Vagina (tissue), 2 donors: Measurements from ENCODE around the gene SLC36A1. TPM values are rescaled to one million over a fixed set of nuclear protein-coding genes. Genes with fewer than 3 reads are reported as not detected.

Experiments used
- DNase-seq, 2 donors: peaks; one replicate each; pipeline ENCODE4 v3.0.0-alpha.2; 2017; ENCODE audit errors: extremely low spot score in 2 of 2
- H3K27ac ChIP-seq: fragments of 200-600 bp; sonication (generic); one replicate; pipeline ENCODE4 v1.5.1; 2019
- H3K27me3 ChIP-seq: fragments of 200-600 bp; sonication (generic); one replicate; pipeline ENCODE4 v1.5.1; 2019
- H3K36me3 ChIP-seq, 2 donors: fragments of 200-600 bp; sonication (generic); one replicate each; pipeline ENCODE4 v1.5.1; 2017 to 2019
- H3K4me1 ChIP-seq: fragments of 200-600 bp; sonication (generic); one replicate; pipeline ENCODE4 v1.5.1; 2019
- H3K4me3 ChIP-seq, 2 donors: fragments of 200-600 bp; sonication (generic); 1 replicate in 1 of 2; 2 replicates in 1 of 2; pipeline ENCODE4 v1.5.1; 2016 to 2019
- H3K9me3 ChIP-seq: fragments of 200-600 bp; sonication (generic); one replicate; pipeline ENCODE4 v1.5.1; 2019
- CTCF ChIP-seq, 3 experiments: fragments of 450-650 bp in 2 of 3; fragments of 200-600 bp in 1 of 3; sonication (generic) in 1 of 3; IDR thresholded peaks; one replicate each; pipeline ENCODE4 v1.5.1; 2017 to 2019; ENCODE audit warnings: antibody characterized with exemption in 3 of 3, mild to moderate bottlenecking in 2 of 3, moderate library complexity in 2 of 3
- POLR2A ChIP-seq, 2 donors: fragments of 450-650 bp; IDR thresholded peaks; one replicate each; pipeline ENCODE4 v1.6.1; 2017; ENCODE audit warnings: antibody characterized with exemption in 2 of 2, mild to moderate bottlenecking in 2 of 2, moderate library complexity in 2 of 2
- POLR2AphosphoS5 ChIP-seq, 2 donors: sonication (generic); formaldehyde crosslinking; IDR thresholded peaks; one replicate each; pipeline ENCODE4 v1.9.0; 2017; ENCODE audit warnings: antibody characterized with exemption in 2 of 2, mild to moderate bottlenecking in 2 of 2, low read depth in 1 of 2; ENCODE audit not compliant: insufficient read depth in 1 of 2
- intact Hi-C: fragments of 100-400 bp; cut with DNase I; formaldehyde crosslinking; loops from one replicate; pipeline ENCODE4 v1.15.1; 2023
- total RNA-seq: library from RNA; depleted of rRNA; stranded (reverse); fragments of >200 nt; gene quantifications from one replicate; pipeline ENCODE4 v1.2.3, GENCODE V29; 2016

Gene SLC36A1
- total RNA-seq, 1 donor from 2014 or later = 10.8 TPM

GRCh38 chr5:151427258-151427657 is 20.1 kb upstream of the SLC36A1 start:
- Histone ChIP-seq H3K9me3 (no peaks in the 10 kb centered on the region), H3K27me3 (no peaks in the 10 kb centered on the region), H3K36me3 (no peaks in the 10 kb centered on the region), H3K27ac (no peak overlapping the region), H3K4me1 (no peaks in the 10 kb centered on the region), H3K4me3 (no peak overlapping the region)
- intact Hi-C loops = no loop called here
- TF ChIP-seq CTCF (IDR thresholded peaks at IDR 0.05) = no peak
- no peak for TF ChIP-seq POLR2AphosphoS5 (IDR thresholded peaks at IDR 0.05; ENCODE audit: insufficient read depth in 1 of 2, low read depth in 1 of 2)
- TF ChIP-seq POLR2A (IDR thresholded peaks at IDR 0.05) = no peak
- no peak for DNase-seq

- TF ChIP-seq CTCF (IDR thresholded peaks at IDR 0.05) = no peak
- no peak for TF ChIP-seq POLR2A (IDR thresholded peaks at IDR 0.05)
- TF ChIP-seq POLR2AphosphoS5 (IDR thresholded peaks at IDR 0.05; ENCODE audit: insufficient read depth in 1 of 2, low read depth in 1 of 2) = no peak
- no peak for DNase-seq
- Histone ChIP-seq H3K4me3 (no peak overlapping the region), H3K27me3 (no peaks in the 10 kb centered on the region), H3K9me3 (no peaks in the 10 kb centered on the region), H3K36me3 (no peaks in the 10 kb centered on the region), H3K4me1 (no peaks in the 10 kb centered on the region), H3K27ac (no peak overlapping the region)
- intact Hi-C loops = no loop called here
These were observed 16.7 kb upstream of the SLC36A1 start for GRCh38 chr5:151430731-151431130.

- H3K4me3 ChIP-seq = no peak overlapping the region
- no peaks in the 10 kb centered on the region for H3K4me1 ChIP-seq
- no peaks in the 10 kb centered on the region for H3K9me3 ChIP-seq
- TF ChIP-seq POLR2AphosphoS5 (IDR thresholded peaks at IDR 0.05; ENCODE audit: insufficient read depth in 1 of 2, low read depth in 1 of 2) (no peak), POLR2A (IDR thresholded peaks at IDR 0.05) (no peak), CTCF (IDR thresholded peaks at IDR 0.05) (no peak)
- DNase-seq = no peak
- intact Hi-C loops = no loop called here
- no peaks in the 10 kb centered on the region for H3K27me3 ChIP-seq
- no peak overlapping the region for H3K27ac ChIP-seq
- H3K36me3 ChIP-seq = no peaks in the 10 kb centered on the region
These were observed 15.7 kb upstream of the SLC36A1 start for GRCh38 chr5:151431666-151432065.

GRCh38 chr5:151432210-151432609 is 15.2 kb upstream of the SLC36A1 start:
- Histone ChIP-seq H3K4me3 (no peak overlapping the region), H3K9me3 (no peaks in the 10 kb centered on the region), H3K27ac (no peak overlapping the region), H3K36me3 (no peaks in the 10 kb centered on the region), H3K4me1 (no peaks in the 10 kb centered on the region), H3K27me3 (no peaks in the 10 kb centered on the region)
- intact Hi-C loops = no loop called here
- no peak for DNase-seq
- TF ChIP-seq CTCF (IDR thresholded peaks at IDR 0.05) (no peak), POLR2AphosphoS5 (IDR thresholded peaks at IDR 0.05; ENCODE audit: insufficient read depth in 1 of 2, low read depth in 1 of 2) (no peak), POLR2A (IDR thresholded peaks at IDR 0.05) (no peak)

- H3K27me3 ChIP-seq = no peaks in the 10 kb centered on the region
- H3K27ac ChIP-seq = no peak overlapping the region
- intact Hi-C loops = no loop called here
- TF ChIP-seq CTCF (IDR thresholded peaks at IDR 0.05) = no peak
- H3K4me1 ChIP-seq = no peaks in the 10 kb centered on the region
- H3K9me3 ChIP-seq = no peaks in the 10 kb centered on the region
- no peaks in the 10 kb centered on the region for H3K36me3 ChIP-seq
- no peak overlapping the region for H3K4me3 ChIP-seq
- DNase-seq = no peak
These were observed 12.7 kb upstream of the SLC36A1 start for GRCh38 chr5:151434570-151435237.
